Astrocyte (in vitro differentiated cells and primary cell): Measurements from ENCODE around the gene HOXD12. TPM values are rescaled to one million over a fixed set of nuclear protein-coding genes. Genes with fewer than 3 reads are reported as not detected.

Source experiments
- DNase-seq: peaks from one replicate; pipeline ENCODE4 v3.0.0-alpha.2; 2010; ENCODE audit warnings: low read depth
- FAIRE-seq: peaks from 2 replicates; lab custom pipeline; 2011; peaks lifted over from hg19 to GRCh38; lab: Jason Lieb, UNC
- H2AFZ ChIP-seq: 2 replicates; pipeline ENCODE4 v1.6.0; 2012; ENCODE audit warnings: low read depth, low read length, inconsistent platforms
- H3K27ac ChIP-seq: 2 replicates; pipeline ENCODE4 v1.5.1; 2011; ENCODE audit warnings: low read depth, low read length, inconsistent platforms
- H3K27me3 ChIP-seq: 2 replicates; pipeline ENCODE4 v1.6.0; 2011; ENCODE audit warnings: low read length, inconsistent platforms; ENCODE audit not compliant: insufficient read depth
- H3K36me3 ChIP-seq: 2 replicates; pipeline ENCODE4 v1.5.1; 2011; ENCODE audit warnings: low read length, inconsistent platforms; ENCODE audit not compliant: insufficient read depth
- H3K4me1 ChIP-seq: 2 replicates; pipeline ENCODE4 v1.5.1; 2011; ENCODE audit warnings: low read length, inconsistent platforms; ENCODE audit not compliant: insufficient read depth
- H3K4me2 ChIP-seq: 2 replicates; pipeline ENCODE4 v1.6.0; 2012; ENCODE audit warnings: low read length, inconsistent platforms
- H3K4me3 ChIP-seq: 2 replicates; pipeline ENCODE4 v1.5.1; 2011; ENCODE audit warnings: low read depth, mild to moderate bottlenecking, low read length, inconsistent platforms; ENCODE audit not compliant: insufficient read depth
- H3K79me2 ChIP-seq: 2 replicates; pipeline ENCODE4 v1.6.0; 2012; ENCODE audit warnings: mild to moderate bottlenecking, low read length, inconsistent platforms; ENCODE audit not compliant: insufficient read depth
- H3K9ac ChIP-seq: 2 replicates; pipeline ENCODE4 v1.6.0; 2012; ENCODE audit warnings: mild to moderate bottlenecking, low read length, inconsistent platforms
- H3K9me3 ChIP-seq: 2 replicates; pipeline ENCODE4 v1.5.1; 2012; ENCODE audit warnings: low read depth, mild to moderate bottlenecking, low read length, inconsistent platforms; ENCODE audit not compliant: insufficient read depth
- H4K20me1 ChIP-seq: 2 replicates; pipeline ENCODE4 v1.6.0; 2012; ENCODE audit warnings: low read length, inconsistent platforms; ENCODE audit not compliant: insufficient read depth
- H3K27ac Mint-ChIP-seq: one replicate; pipeline ENCODE4 v1.8.0; 2021; ENCODE audit warnings: mild to moderate bottlenecking, mixed read lengths; ENCODE audit not compliant: unreplicated experiment
- H3K27me3 Mint-ChIP-seq: one replicate; pipeline ENCODE4 v1.8.0; 2021; ENCODE audit warnings: low read depth, mixed read lengths; ENCODE audit not compliant: unreplicated experiment
- H3K36me3 Mint-ChIP-seq: one replicate; pipeline ENCODE4 v1.8.0; 2021; ENCODE audit warnings: low read depth, mixed read lengths; ENCODE audit not compliant: unreplicated experiment
- H3K4me1 Mint-ChIP-seq: one replicate; pipeline ENCODE4 v1.8.0; 2021; ENCODE audit warnings: low read depth, mixed read lengths; ENCODE audit not compliant: unreplicated experiment
- H3K4me3 Mint-ChIP-seq: one replicate; pipeline ENCODE4 v1.8.0; 2021; ENCODE audit warnings: mild to moderate bottlenecking, moderate library complexity, mixed read lengths; ENCODE audit not compliant: unreplicated experiment
- H3K9me3 Mint-ChIP-seq: one replicate; pipeline ENCODE4 v1.8.0; 2021; ENCODE audit warnings: mild to moderate bottlenecking, mixed read lengths; ENCODE audit not compliant: unreplicated experiment
- EZH2 ChIP-seq: IDR thresholded peaks from 2 replicates; pipeline ENCODE4 v1.6.1; 2012; ENCODE audit warnings: mild to moderate bottlenecking, low read length, inconsistent platforms; ENCODE audit not compliant: insufficient read depth
- total RNA-seq: library from RNA; stranded (reverse); gene quantifications from 2 replicates; pipeline ENCODE4 v1.2.1, GENCODE V29; 2021
- TF ChIP-seq, protein P1 (sequence below): IDR thresholded peaks from 2 replicates; pipeline ENCODE4 v1.5.1; 2011; ENCODE audit warnings: low read depth, mild to moderate bottlenecking, inconsistent platforms, low read length, moderate library complexity; ENCODE audit not compliant: insufficient read depth

Gene HOXD12
- total RNA-seq, 1 donor from 2014 or later = not detected

DNA sequence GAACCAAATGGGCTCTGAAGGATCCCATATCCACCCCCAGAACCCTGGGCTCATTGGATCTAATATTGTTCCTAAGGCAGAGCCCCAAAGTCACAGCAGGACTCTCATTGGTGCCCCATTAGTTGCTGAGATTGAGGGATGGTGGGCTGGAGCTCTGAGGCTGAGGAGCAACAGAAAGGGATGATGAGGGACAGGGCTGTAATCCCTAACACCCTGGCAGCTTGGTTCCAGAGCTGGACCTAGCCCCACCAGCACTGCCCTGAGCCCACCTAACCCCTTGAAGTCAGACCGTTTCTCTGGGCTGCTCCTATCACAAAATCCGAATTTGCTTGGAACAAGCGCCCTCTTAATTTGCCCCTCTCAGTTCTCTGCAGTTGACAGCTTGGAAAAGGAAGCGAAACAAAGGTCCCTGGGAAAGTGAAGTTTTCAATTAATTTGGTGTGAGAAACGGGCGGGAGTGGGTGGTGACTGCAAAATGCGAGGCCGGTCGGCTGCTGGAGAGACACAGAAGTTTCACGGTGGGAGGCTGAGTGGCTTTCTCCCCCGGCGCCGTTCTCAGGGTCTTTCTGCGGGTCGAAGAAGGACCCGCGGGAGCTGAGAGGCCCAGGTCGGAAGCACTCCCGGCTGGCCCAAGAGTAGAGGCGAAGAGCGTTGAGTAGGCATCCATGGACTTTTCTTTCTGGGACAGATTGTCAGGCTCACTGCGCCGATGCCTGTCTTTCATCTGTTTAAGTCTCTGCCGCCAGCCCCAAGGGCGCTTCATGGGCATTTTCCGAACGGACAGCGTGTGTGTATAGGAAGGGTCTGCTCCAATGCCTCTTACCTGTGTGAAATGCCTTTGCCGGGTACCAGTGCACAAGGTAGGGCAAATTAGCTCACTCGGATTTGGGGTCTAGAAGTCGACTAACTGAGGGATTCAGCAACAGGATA lies 8.0 kb upstream of the HOXD12 start:
- Histone ChIP-seq H3K4me3 (no peak overlapping the region), H3K9ac (no peak overlapping the region), H3K4me1 (peaks cover 3% of the 10 kb centered on the region), H4K20me1 (peaks cover 5% of the 10 kb centered on the region), H2AFZ (no peak overlapping the region), H3K27ac (no peak overlapping the region), H3K4me2 (no peak overlapping the region), H3K9me3 (peaks cover 4% of the 10 kb centered on the region), H3K79me2 (no peaks in the 10 kb centered on the region), H3K27me3 (peaks cover 94% of the 10 kb centered on the region), H3K36me3 (no peaks in the 10 kb centered on the region)
- Mint-ChIP-seq H3K27ac (peak overlapping the region; percentile 72), H3K9me3 (peaks cover 34% of the 10 kb centered on the region), H3K27me3 (peaks cover 92% of the 10 kb centered on the region), H3K4me3 (peak overlapping the region; percentile 9), H3K4me1 (peaks cover 1% of the 10 kb centered on the region), H3K36me3 (peaks cover 5% of the 10 kb centered on the region)
- TF ChIP-seq, protein P1, sequence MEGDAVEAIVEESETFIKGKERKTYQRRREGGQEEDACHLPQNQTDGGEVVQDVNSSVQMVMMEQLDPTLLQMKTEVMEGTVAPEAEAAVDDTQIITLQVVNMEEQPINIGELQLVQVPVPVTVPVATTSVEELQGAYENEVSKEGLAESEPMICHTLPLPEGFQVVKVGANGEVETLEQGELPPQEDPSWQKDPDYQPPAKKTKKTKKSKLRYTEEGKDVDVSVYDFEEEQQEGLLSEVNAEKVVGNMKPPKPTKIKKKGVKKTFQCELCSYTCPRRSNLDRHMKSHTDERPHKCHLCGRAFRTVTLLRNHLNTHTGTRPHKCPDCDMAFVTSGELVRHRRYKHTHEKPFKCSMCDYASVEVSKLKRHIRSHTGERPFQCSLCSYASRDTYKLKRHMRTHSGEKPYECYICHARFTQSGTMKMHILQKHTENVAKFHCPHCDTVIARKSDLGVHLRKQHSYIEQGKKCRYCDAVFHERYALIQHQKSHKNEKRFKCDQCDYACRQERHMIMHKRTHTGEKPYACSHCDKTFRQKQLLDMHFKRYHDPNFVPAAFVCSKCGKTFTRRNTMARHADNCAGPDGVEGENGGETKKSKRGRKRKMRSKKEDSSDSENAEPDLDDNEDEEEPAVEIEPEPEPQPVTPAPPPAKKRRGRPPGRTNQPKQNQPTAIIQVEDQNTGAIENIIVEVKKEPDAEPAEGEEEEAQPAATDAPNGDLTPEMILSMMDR = no peak
- TF ChIP-seq EZH2 = peak; percentile 78
- FAIRE-seq (no peak), DNase-seq (no peak)

DNA sequence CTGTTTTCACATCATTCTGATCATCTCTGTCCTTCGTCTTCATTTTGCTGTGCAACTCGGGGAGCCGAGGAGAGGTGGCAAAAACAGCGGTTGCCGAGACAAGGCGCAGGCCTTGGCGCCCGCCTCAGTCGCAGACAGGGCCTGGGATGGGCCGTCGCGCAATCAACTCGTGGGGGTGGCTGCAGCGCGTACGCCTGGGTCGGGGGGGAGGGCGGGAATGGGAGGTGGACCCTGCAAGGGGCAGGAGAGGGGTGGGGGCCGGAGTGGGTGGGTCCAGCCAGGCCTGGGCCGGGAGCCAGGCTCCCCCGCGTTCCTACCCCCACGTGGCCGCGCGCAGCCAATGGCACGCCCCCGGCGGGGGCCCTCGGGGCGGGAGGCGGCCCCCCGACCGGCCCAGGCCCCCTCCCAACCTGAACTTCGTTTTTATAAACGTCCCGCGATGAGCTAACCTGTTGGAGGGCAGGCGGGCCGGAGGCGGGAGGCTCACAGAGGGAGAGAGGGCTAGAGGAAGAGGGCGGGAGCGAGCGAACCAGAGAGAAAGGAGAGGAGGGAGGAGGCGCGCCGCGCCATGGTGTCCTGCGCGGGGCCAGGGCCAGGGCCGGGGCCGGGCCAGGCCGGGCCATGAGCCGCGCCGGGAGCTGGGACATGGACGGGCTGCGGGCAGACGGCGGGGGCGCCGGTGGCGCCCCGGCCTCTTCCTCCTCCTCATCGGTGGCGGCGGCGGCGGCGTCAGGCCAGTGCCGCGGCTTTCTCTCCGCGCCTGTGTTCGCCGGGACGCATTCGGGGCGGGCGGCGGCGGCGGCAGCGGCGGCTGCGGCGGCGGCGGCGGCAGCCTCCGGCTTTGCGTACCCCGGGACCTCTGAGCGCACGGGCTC lies 7.1 kb upstream of the HOXD12 start, which contains the start of gene HOXD13:
HOXD13 (plus strand) TSS at position 452 of the 875 bp plus-strand sequence; CDS start at position 622, 170 bp downstream.
- H2AFZ ChIP-seq = no peak within 1 kb of the TSS
- TF ChIP-seq, protein P1 = no peak
- TF ChIP-seq EZH2 = no peak
- H3K27me3 Mint-ChIP-seq = peaks cover 91% of the 10 kb centered on the region
- peaks cover 7% of the 10 kb centered on the region for H3K4me1 ChIP-seq
- H3K9ac ChIP-seq = no peak within 1 kb of the TSS
- H3K4me1 Mint-ChIP-seq = peaks cover 1% of the 10 kb centered on the region
- H3K27me3 ChIP-seq = peaks cover 94% of the 10 kb centered on the region
- DNase-seq = no peak
- no peak within 1 kb of the TSS for H3K4me3 ChIP-seq
- peaks cover 30% of the 10 kb centered on the region for H3K9me3 Mint-ChIP-seq
- peak within 1 kb of the TSS; percentile 79 for H3K27ac Mint-ChIP-seq
- H3K4me3 Mint-ChIP-seq = peak within 1 kb of the TSS; percentile 9
- H3K79me2 ChIP-seq = no peaks in the 10 kb centered on the region
- peaks cover 3% of the 10 kb centered on the region for H3K36me3 Mint-ChIP-seq
- H3K36me3 ChIP-seq = no peaks in the 10 kb centered on the region
- H4K20me1 ChIP-seq = peaks cover 10% of the 10 kb centered on the region
- peak within 1 kb of the TSS; percentile 41 for H3K4me2 ChIP-seq
- no peak within 1 kb of the TSS for H3K27ac ChIP-seq
- peaks cover 4% of the 10 kb centered on the region for H3K9me3 ChIP-seq
- no peak for FAIRE-seq
